Fibroblast of mammary gland (primary cell): Measurements from ENCODE around the gene GLCCI1.
A peak's percentile ranks its signal among the peaks of the same experiment; 100 is the strongest.
"Not testable (repeated sequence)": the region's sequence is repeated elsewhere in the genome, so short reads cannot be mapped to it uniquely, and the experiment has no call there.

Experiments
- DNase-seq: peaks from one replicate; pipeline ENCODE4 v3.0.0-alpha.2; 2010; ENCODE audit warnings: low read depth
- H3K4me3 ChIP-seq: 2 replicates; pipeline ENCODE4 v1.5.1; 2011; ENCODE audit warnings: low read depth, mild to moderate bottlenecking, low read length, moderate library complexity; ENCODE audit not compliant: control insufficient read depth
- CTCF ChIP-seq: conservative IDR thresholded peaks from 2 replicates; pipeline ENCODE4 v1.5.1; 2011; ENCODE audit warnings: low read depth, low read length, inconsistent platforms; ENCODE audit not compliant: control insufficient read depth, insufficient read depth

Gene GLCCI1

DNA sequence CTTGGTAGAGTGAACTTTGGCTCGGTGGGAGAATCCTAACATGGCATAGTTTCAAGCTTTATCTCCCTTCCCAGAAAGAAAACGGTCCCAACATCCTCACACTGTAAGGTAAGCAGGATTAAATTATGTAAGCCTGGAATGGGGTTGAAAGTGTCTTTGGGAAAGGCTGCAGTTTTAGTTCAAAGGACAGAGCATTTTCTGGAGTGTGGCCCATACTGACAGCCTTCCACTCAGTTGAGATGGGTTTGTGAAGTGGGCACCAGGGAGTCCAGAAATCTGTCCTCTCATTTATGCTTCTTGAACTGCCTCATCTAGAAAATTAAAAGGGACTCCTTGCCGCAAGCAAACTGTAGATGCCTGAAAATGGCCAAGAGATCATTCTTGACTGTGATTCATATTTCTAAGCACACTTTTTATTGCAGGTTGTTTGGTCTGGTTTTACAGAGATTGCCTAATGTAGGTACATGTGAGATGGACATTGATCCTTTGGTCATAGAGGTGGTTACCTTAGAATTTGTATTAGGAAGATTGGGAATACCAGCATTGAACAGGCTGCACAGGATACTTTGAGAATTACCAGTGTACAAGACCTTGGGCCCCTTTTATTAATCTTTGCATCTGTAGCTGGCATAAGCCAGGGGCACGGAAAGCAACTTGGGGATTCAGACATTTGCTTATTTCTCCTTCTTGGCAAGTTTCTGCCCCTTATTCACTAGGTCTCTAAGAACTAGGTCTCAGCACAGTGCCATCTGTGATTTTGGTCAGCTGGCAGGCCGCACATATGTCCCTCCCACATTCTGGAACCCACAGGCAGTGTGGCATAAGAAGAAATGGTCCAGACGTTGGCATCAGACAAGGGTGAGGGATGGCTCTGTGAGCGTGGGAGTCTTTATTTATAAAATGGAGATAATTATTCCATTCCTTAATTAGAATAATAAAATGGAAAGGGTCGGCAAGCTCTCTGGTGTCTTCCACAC is 125.9 kb downstream of the GLCCI1 start:
- TF ChIP-seq CTCF, result no peak
- no peak overlapping the region for H3K4me3 ChIP-seq
- DNase-seq, result no peak

GRCh38 chr7:8101292-8101691 is 132.7 kb downstream of the GLCCI1 start:
- DNase-seq, H3K4me3 ChIP-seq: not testable (repeated sequence)

DNA sequence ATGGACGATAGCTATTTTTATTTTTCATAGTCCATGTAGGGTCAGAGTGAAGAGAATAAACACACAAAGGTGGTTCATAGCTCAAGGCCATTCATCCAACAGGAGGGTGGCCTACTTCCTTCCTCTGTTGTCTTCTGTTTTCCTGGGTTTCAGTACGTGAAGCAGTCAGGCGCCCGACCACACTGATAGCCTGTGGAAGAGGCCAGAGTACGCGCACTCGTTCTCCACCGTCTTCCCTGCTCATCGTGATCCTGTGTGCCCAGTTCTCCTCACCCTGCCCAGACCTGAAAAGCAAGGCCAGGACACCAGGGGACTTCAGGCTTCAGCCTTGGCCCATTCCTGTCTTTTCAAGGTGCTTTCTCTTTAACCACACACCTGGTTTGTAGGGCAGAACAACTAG is 134.7 kb downstream of the GLCCI1 start:
- no peak for TF ChIP-seq CTCF
- no peak for DNase-seq
- H3K4me3 ChIP-seq, result no peak overlapping the region

GRCh38 chr7:8105449-8106095 is 137.0 kb downstream of the GLCCI1 start:
- no peak for DNase-seq
- H3K4me3 ChIP-seq, result no peak overlapping the region
- TF ChIP-seq CTCF, result no peak

GRCh38 chr7:8109196-8110022 is 140.8 kb downstream of the GLCCI1 start:
- no peak overlapping the region for H3K4me3 ChIP-seq
- no peak for TF ChIP-seq CTCF
- peak; percentile 44 for DNase-seq

DNA sequence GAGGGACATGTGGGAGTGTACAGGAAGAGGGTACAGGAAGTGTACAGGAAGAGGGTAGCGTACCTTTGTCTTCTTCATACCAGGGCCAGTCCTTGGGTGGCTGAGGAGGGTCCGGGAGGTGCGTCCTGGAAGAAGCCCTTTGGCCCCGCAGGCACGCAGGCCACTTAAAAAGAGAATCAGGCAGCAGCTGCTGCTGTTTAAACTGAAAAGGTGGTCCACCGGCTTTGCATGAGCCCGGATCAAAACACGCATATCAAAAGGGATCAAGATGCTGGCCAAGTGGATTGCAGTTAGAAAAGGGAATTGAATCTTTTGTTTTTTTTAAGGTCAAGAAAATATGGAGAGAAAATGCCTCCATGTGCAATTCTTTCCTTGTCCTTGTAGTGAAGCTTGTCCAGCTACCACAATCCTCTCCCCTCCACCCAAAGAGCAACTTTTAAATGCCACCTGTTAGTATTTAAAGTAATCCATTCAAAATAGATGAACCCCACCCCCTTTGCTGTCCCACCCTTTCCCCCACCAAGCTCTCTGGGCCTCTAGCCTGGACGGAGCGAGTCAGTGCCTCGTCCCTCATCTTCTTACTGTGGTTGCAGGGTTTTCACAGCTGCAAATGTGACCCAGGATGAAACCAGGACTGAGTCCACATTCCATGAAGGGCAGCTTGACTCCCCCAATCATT is 142.8 kb downstream of the GLCCI1 start:
- no peak for DNase-seq
- TF ChIP-seq CTCF, result no peak
- no peak overlapping the region for H3K4me3 ChIP-seq
